AG04450 (cell line): ENCODE data around the gene AMELX. TPM values are rescaled to one million over a fixed set of nuclear protein-coding genes. Genes with fewer than 3 reads are reported as not detected.

Experiments
- CTCF ChIA-PET: fragments of 300-600, 350-600 bp; formaldehyde crosslinking; extraction: SDS; loops from one replicate; lab custom pipeline; 2022; ENCODE audit warnings: antibody characterized with exemption, inconsistent platforms; lab: Charles Lee
- POLR2A ChIA-PET: fragments of 350-600 bp; formaldehyde crosslinking; extraction: SDS; loops from one replicate; lab custom pipeline; 2021; ENCODE audit warnings: antibody characterized with exemption, inconsistent platforms; lab: Yijun Ruan, JAX
- DNase-seq: peaks from one replicate; pipeline ENCODE4 v3.0.0-alpha.2; 2011; ENCODE audit warnings: low read depth, low spot score
- H3K27ac ChIP-seq: one replicate; pipeline ENCODE4 v1.5.1; 2012; ENCODE audit warnings: low read depth, low read length, control low read depth
- H3K27me3 ChIP-seq: one replicate; pipeline ENCODE4 v1.6.0; 2012; ENCODE audit warnings: low read length; ENCODE audit not compliant: control insufficient read depth, insufficient read depth
- H3K4me3 ChIP-seq: 2 replicates; pipeline ENCODE4 v1.5.1; 2011; ENCODE audit warnings: mild to moderate bottlenecking, low read depth, low read length, control low read depth
- H3K9me3 ChIP-seq: 2 replicates; pipeline ENCODE4 v1.5.1; 2012; ENCODE audit warnings: low read length; ENCODE audit not compliant: control insufficient read depth, insufficient read depth
- polyA minus RNA-seq: library from RNA; depleted of rRNA, polyadenylated mRNA; stranded (reverse); fragments of >200 nt; gene quantifications from 2 replicates; pipeline ENCODE4 v1.2.3, GENCODE V29; 2011; rRNA and poly(A)+ RNA removed
- polyA plus RNA-seq: library from polyadenylated mRNA; depleted of rRNA; stranded (reverse); fragments of >200 nt; gene quantifications from 2 replicates; pipeline ENCODE4 v1.2.3, GENCODE V29; 2011; rRNA removed
- TF ChIP-seq, protein P1 (sequence below): IDR thresholded peaks from 2 replicates; pipeline ENCODE4 v1.5.1; 2011; ENCODE audit warnings: low read depth, low read length, control low read depth, inconsistent platforms

The AMELX gene
- not detected in 2 replicates for polyA plus RNA-seq
- polyA minus RNA-seq = not detected in 2 replicates

DNA sequence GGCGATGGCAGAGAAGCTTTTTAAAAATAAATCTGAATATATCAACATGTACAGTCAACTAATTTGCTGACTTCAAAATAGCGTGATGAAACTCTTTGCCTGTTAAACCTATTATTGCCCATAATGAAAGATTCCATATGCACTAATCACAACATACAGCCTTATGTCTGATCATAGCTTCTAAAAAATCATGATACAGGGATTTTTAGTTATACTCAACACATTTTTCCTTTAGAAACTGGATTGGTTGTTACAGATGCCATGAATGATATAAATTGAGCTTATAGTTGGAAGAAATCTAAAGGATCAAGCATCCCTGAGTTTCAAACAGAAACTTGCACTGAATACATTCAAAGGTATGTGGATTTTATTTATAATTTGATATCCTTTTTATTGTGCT, at the start of gene AMELX:
TSS of gene AMELX (plus strand) at position 301 of the 400 bp plus-strand sequence. CDS start 1,376 bp downstream, outside the sequence.
- Histone ChIP-seq H3K4me3 (no peak within 1 kb of the TSS), H3K9me3 (no peaks in the 10 kb centered on the region), H3K27me3 (no peaks in the 10 kb centered on the region), H3K27ac (no peak within 1 kb of the TSS)
- TF ChIP-seq, protein P1, sequence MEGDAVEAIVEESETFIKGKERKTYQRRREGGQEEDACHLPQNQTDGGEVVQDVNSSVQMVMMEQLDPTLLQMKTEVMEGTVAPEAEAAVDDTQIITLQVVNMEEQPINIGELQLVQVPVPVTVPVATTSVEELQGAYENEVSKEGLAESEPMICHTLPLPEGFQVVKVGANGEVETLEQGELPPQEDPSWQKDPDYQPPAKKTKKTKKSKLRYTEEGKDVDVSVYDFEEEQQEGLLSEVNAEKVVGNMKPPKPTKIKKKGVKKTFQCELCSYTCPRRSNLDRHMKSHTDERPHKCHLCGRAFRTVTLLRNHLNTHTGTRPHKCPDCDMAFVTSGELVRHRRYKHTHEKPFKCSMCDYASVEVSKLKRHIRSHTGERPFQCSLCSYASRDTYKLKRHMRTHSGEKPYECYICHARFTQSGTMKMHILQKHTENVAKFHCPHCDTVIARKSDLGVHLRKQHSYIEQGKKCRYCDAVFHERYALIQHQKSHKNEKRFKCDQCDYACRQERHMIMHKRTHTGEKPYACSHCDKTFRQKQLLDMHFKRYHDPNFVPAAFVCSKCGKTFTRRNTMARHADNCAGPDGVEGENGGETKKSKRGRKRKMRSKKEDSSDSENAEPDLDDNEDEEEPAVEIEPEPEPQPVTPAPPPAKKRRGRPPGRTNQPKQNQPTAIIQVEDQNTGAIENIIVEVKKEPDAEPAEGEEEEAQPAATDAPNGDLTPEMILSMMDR = no peak
- DNase-seq = no peak
- POLR2A ChIA-PET = no interaction called here
- CTCF ChIA-PET = no interaction called here

GRCh38 chrX:11244636-11245035, 48.6 kb upstream of the AMELX start:
- ChIA-PET CTCF (no interaction called here), POLR2A (no interaction called here)
- TF ChIP-seq, protein P1 = no peak
- Histone ChIP-seq H3K9me3 (no peaks in the 10 kb centered on the region), H3K27me3 (no peaks in the 10 kb centered on the region), H3K4me3 (no peak overlapping the region), H3K27ac (no peak overlapping the region)
- no peak for DNase-seq

- DNase-seq = no peak
- TF ChIP-seq, protein P1 = no peak
These were observed 38.6 kb upstream of the AMELX start for GRCh38 chrX:11254417-11255109.

GRCh38 chrX:11257290-11257689, 35.9 kb upstream of the AMELX start:
- DNase-seq = no peak
- no peaks in the 10 kb centered on the region for H3K27me3 ChIP-seq
- POLR2A ChIA-PET = no interaction called here
- no peak overlapping the region for H3K4me3 ChIP-seq
- TF ChIP-seq, protein P1 = no peak
- no peaks in the 10 kb centered on the region for H3K9me3 ChIP-seq
- H3K27ac ChIP-seq = no peak overlapping the region
- CTCF ChIA-PET = interaction anchor here (1.1 kb wide), 1 partner anchor 274 kb away, joined by 5 read pairs; no protein-coding TSS in a partner anchor

More at GRCh38 chrX:11254417-11255109, 38.6 kb upstream of the AMELX start:
- ChIA-PET POLR2A (no interaction called here), CTCF (no interaction called here)
- Histone ChIP-seq H3K4me3 (no peak overlapping the region), H3K9me3 (no peaks in the 10 kb centered on the region), H3K27ac (no peak overlapping the region), H3K27me3 (no peaks in the 10 kb centered on the region)

DNA sequence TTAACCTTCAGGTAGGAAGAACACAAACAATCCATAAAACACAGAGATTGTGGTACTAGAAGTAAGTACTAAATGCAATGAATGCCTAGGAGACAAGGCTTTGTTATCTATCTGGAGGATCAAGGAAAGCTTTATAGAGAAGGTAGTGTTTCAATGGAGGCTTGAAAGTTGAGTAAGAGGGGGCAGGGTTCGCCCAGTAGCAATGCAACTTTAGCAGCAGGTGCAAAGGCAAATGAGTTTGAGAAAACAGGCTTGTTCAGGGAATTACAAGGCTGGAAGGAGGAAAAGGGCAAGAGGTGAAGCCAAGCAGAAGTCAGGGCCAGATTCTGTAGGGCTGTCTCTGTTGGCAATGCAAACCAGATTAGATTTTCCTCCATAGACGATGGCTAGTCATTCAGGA, 35.5 kb upstream of the AMELX start:
- POLR2A ChIA-PET = no interaction called here
- no peak overlapping the region for H3K27ac ChIP-seq
- no peak overlapping the region for H3K4me3 ChIP-seq
- no peaks in the 10 kb centered on the region for H3K9me3 ChIP-seq
- H3K27me3 ChIP-seq = no peaks in the 10 kb centered on the region
- CTCF ChIA-PET = interaction anchor here (1.1 kb wide), 1 partner anchor 274 kb away, joined by 5 read pairs; no protein-coding TSS in a partner anchor
- TF ChIP-seq, protein P1 = no peak
- DNase-seq = no peak
